ENCODE measurements around the gene CLEC10A. TPM values are rescaled to one million over a fixed set of nuclear protein-coding genes. Genes with fewer than 3 reads are reported as not detected.
A peak's percentile ranks its signal among the peaks of the same experiment; 100 is the strongest.
"Not testable (repeated sequence)": the region's sequence is repeated elsewhere in the genome, so short reads cannot be mapped to it uniquely, and the experiment has no call there.

CLEC10A gene
- total RNA-seq, 4 donors from 2014 or later, result 3.0 to 14.0 (median 13.1) TPM

DNA sequence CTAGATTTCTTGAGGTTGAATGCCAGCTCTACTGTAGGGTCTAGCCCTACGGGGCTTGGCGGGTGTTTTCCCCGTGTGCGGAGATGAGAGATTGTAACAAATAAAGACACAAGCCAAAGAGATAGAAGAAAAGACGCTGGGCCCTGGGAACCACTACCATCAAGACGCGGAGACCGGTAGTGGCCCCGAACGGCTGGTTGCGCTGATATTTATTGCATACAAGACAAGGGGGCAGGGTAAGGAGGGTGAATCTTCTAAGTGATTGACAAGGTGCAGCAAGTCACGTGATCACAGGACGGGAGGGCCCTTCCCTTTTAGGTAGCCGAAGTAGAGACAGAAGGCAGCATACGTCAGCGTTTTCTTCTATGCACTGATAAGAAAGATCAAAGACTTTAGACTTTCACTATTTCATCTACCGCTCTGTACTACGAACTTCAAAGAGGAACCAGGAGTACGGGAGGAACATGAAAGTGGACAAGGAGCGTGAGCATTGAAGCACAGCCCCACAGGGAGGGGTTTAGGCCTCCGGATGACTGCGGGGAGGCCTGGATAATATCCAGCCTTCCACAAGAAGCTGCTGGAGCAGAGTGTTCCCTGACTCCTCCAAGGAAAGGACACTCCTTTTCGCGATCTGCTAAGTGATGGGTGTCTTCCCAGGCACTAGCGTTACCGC is 33.2 kb downstream of the CLEC10A start:
- intact Hi-C loops (cut with DNase I); H3K36me3 ChIP-seq; DNase-seq (ENCODE audit: extremely low spot score); H3K9me3 ChIP-seq: not testable (repeated sequence)
- Histone ChIP-seq H3K27ac (replicated peaks in 1 of 4) (peak overlapping the region; percentile 36 to 66 (median 52)), H3K4me3 (peak overlapping the region; percentile 31 to 41 (median 35)), H3K27me3 (peaks cover 0 to 37% (median 28%) of the 10 kb centered on the region in 4 donors), H3K4me1 (peaks cover 36 to 43% (median 41%) of the 10 kb centered on the region in 4 donors)
- peak; percentile 47 to 61 for TF ChIP-seq POLR2AphosphoS5 (IDR thresholded peaks at IDR 0.05)
- 25% methylated on average over 26 of the region's 26 CpGs for WGBS

DNA sequence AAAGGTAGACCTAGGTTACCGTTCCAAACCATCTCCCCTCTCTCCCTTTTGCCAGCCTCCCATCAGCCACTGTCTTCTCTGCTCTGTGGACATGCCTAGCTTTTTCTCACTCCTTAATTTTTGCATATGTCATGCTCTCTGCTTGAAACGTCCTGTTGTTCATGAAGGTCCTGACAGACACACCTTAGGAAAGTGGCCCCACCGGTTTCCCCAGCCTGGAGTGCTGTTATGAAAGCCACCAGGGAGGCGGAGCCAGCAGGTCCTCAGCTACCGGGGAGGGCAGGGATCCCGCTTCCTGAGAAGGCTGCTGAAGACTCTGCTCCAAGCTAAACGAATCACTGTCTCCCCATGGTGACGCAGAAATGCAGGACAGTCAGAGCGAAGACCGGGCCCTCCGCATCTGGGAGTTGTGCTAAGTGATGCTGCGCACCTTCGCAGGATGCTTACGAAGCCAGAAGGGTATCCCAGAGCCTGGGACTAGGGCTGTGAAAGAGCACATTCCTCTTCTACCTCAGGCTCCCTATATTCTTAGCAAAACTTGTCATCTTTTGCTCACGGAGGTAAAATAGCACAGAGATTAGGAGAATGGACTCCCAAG is 33.8 kb downstream of the CLEC10A start:
- intact Hi-C loops (cut with DNase I), result no loop called here
- Histone ChIP-seq H3K27me3 (peaks cover 0 to 41% (median 30%) of the 10 kb centered on the region in 4 donors), H3K4me1 (peaks cover 36 to 43% (median 42%) of the 10 kb centered on the region in 4 donors), H3K36me3 (no peaks in the 10 kb centered on the region), H3K9me3 (no peaks in the 10 kb centered on the region), H3K27ac (replicated peaks in 1 of 4) (peak overlapping the region; percentile 36 to 66 (median 52)), H3K4me3 (peak overlapping the region; percentile 31 to 41 (median 35))
- DNase-seq (ENCODE audit: extremely low spot score), result no peak
- TF ChIP-seq EP300 (IDR thresholded peaks at IDR 0.05), result no peak
- TF ChIP-seq, protein P1, sequence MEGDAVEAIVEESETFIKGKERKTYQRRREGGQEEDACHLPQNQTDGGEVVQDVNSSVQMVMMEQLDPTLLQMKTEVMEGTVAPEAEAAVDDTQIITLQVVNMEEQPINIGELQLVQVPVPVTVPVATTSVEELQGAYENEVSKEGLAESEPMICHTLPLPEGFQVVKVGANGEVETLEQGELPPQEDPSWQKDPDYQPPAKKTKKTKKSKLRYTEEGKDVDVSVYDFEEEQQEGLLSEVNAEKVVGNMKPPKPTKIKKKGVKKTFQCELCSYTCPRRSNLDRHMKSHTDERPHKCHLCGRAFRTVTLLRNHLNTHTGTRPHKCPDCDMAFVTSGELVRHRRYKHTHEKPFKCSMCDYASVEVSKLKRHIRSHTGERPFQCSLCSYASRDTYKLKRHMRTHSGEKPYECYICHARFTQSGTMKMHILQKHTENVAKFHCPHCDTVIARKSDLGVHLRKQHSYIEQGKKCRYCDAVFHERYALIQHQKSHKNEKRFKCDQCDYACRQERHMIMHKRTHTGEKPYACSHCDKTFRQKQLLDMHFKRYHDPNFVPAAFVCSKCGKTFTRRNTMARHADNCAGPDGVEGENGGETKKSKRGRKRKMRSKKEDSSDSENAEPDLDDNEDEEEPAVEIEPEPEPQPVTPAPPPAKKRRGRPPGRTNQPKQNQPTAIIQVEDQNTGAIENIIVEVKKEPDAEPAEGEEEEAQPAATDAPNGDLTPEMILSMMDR (IDR thresholded peaks at IDR 0.05), result no peak
- no peak for TF ChIP-seq POLR2AphosphoS5 (IDR thresholded peaks at IDR 0.05)
- TF ChIP-seq POLR2A (IDR thresholded peaks at IDR 0.05; ENCODE audit: low read depth), result no peak
- WGBS, result 33% methylated on average over 8 of the region's 15 CpGs

DNA sequence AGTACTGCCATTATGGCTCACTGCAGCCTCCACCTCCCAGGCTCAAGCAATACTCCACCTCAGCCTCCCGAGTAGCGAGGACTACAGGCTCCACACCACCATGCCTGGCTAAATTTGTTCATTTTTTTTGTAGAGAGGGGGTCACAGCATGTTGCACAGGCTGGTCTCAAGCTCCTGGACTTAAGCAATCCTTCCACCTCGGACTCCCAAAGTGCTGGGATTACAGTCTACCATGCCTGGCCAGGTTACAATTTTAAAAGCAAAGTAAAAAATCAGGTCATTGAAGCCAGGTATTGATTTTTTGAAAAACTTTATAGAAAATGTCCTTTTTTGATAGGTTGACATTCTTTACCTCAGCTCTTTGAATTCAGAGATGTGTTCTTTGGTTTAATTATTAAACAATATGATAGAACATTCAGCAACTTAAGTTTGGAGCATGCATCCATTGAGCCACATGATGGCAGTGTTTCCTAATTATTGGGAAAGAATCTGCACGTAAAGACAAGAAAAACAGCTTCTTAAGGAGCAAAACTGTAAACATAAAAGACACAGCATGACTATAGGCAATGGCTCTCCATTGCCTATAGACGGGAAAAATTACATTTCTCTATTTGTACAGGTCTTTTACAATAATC is 34.4 kb downstream of the CLEC10A start:
- H3K4me1 ChIP-seq, result peaks cover 36 to 43% (median 42%) of the 10 kb centered on the region in 4 donors
- WGBS, result 32% methylated on average over 5 of the region's 5 CpGs
- H3K27me3 ChIP-seq, result peaks cover 0 to 41% (median 30%) of the 10 kb centered on the region in 4 donors
- H3K4me3 ChIP-seq, result peak overlapping the region; percentile 31 to 41 (median 35)
- H3K36me3 ChIP-seq, result no peaks in the 10 kb centered on the region
- intact Hi-C loops (cut with DNase I), result no loop called here
- DNase-seq (ENCODE audit: extremely low spot score), result no peak
- H3K9me3 ChIP-seq, result no peaks in the 10 kb centered on the region
- TF ChIP-seq POLR2AphosphoS5 (IDR thresholded peaks at IDR 0.05), result no peak
- TF ChIP-seq, protein P1 (IDR thresholded peaks at IDR 0.05), result peak; percentile 76 to 80 (median 77)
- H3K27ac ChIP-seq (replicated peaks in 1 of 4), result peak overlapping the region in 2 of 4 donors; percentile 66

DNA sequence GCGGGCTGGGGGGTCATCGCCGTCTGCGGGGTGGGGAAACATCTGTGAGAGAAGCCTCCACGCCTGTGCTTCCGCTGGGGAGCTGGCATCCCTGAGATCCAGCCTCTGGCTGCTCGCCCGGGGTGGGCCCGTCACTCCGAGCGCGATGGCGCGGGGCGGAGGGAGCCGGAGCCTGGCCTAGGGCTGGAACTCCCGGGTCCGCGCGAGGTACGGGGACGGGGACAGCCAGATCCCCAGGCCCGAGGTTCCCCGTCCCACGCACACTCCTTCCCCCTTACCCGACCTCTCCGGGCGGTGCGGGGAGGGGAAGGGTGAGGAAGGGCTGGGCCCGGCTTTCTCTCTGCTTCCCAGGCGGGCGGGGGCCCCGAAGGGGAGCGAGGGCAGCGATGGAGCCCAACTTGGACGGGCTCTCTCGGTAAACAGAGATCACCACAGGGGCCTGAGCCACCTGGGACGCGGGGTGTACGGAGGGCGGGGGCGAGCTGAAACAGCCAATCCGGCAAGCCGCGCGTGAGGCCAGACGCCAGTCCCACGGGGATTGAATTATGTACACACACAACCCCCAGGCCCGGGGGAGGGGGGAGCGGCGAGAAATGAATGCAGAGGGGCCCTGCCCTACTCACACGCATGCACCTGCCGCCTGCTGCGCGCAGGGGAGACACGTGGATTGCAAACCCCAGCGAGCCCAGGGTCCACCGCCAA is 36.4 kb downstream of the CLEC10A start, which contains the start of gene SLC16A11:
TSS of gene SLC16A11 (minus strand) at position 596 of the 702 bp plus-strand sequence. CDS start at position 17, 579 bp downstream.
- no peaks in the 10 kb centered on the region for H3K9me3 ChIP-seq
- no peak for DNase-seq (ENCODE audit: extremely low spot score)
- peak within 1 kb of the TSS; percentile 18 to 59 (median 43) for H3K27ac ChIP-seq (replicated peaks in 1 of 4)
- H3K4me1 ChIP-seq, result peaks cover 36 to 43% (median 42%) of the 10 kb centered on the region in 4 donors
- TF ChIP-seq POLR2A (IDR thresholded peaks at IDR 0.05; ENCODE audit: low read depth), result no peak
- TF ChIP-seq POLR2AphosphoS5 (IDR thresholded peaks at IDR 0.05), result peak in 1 of 2 donors; percentile 17
- H3K27me3 ChIP-seq, result peaks cover 0 to 41% (median 30%) of the 10 kb centered on the region in 4 donors
- 0% methylated on average over 16 of the region's 58 CpGs for WGBS
- H3K36me3 ChIP-seq, result peaks cover 0 to 3% (median 0%) of the 10 kb centered on the region in 4 donors
- intact Hi-C loops (cut with DNase I), result no loop called here
- peak within 1 kb of the TSS; percentile 49 to 63 (median 54) for H3K4me3 ChIP-seq

DNA sequence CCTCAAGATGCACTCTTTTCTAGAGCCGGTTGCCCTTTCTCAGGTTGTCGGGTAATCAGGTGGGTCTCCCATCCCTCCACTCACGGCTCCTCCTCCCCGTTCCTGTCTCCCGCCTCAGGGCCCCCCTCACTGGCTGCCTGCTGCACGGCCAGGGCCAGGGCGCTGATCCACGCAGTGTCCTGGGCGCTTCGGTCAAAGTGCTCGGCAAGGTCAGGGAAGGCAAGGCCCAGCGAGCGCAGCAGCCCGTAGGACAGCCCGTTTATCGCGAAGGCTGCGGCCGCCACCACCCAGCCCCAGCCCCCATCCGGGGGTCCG is 36.9 kb downstream of the CLEC10A start:
- no peak for TF ChIP-seq POLR2AphosphoS5 (IDR thresholded peaks at IDR 0.05)
- no peak for TF ChIP-seq EP300 (IDR thresholded peaks at IDR 0.05)
- TF ChIP-seq POLR2A (IDR thresholded peaks at IDR 0.05; ENCODE audit: low read depth), result no peak
- TF ChIP-seq, protein P1 (IDR thresholded peaks at IDR 0.05), result no peak
- Histone ChIP-seq H3K36me3 (peaks cover 0 to 3% (median 0%) of the 10 kb centered on the region in 4 donors), H3K4me1 (peaks cover 36 to 43% (median 42%) of the 10 kb centered on the region in 4 donors), H3K4me3 (peak overlapping the region; percentile 49 to 63 (median 54)), H3K27me3 (peaks cover 0 to 41% (median 28%) of the 10 kb centered on the region in 4 donors), H3K9me3 (no peaks in the 10 kb centered on the region), H3K27ac (replicated peaks in 1 of 4) (peak overlapping the region; percentile 18 to 59 (median 43))
- intact Hi-C loops (cut with DNase I), result no loop called here
- no peak for DNase-seq (ENCODE audit: extremely low spot score)
- WGBS, result 0% methylated on average over 9 of the region's 21 CpGs
